ENCODE data around the gene SGK2. TPM values are rescaled to one million over a fixed set of nuclear protein-coding genes. Genes with fewer than 3 reads are reported as not detected.

SGK2 gene
- total and polyA plus RNA-seq, 2 experiments from 2014 or later: 0.42 TPM; not detected in 1

DNA sequence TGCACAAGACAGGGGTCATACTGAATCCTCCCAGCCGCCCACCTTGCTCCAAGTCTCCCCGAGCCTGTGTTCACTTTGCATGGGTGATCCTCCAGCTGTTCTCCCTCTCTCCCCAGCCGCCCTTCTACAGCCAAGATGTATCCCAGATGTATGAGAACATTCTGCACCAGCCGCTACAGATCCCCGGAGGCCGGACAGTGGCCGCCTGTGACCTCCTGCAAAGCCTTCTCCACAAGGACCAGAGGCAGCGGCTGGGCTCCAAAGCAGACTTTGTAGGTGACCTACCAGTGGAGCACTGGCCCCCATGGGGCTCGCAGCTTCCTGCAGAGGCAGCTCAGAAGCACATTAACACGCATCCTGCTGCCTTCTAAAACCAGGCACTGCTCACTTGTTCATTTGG is 17.3 kb downstream of the SGK2 start:
- H3K4me3 Mint-ChIP-seq: no peak overlapping the region
- Histone ChIP-seq H3K4me1 (ENCODE audit: insufficient read depth) (no peaks in the 10 kb centered on the region), H3K4me3 (no peak overlapping the region), H3K27me3 (ENCODE audit: insufficient read depth) (no peaks in the 10 kb centered on the region), H4K20me1 (replicated peaks; ENCODE audit: insufficient read depth) (no peaks in the 10 kb centered on the region), H3K9me2 (ENCODE audit: insufficient read depth) (no peaks in the 10 kb centered on the region), H3F3A (replicated peaks; ENCODE audit: low read depth) (no peaks in the 10 kb centered on the region), H3K4me2 (no peak overlapping the region), H3K27ac (ENCODE audit: low read depth) (no peak overlapping the region), H3K36me3 (ENCODE audit: insufficient read depth) (no peaks in the 10 kb centered on the region), H2AFZ (no peak overlapping the region), H3K79me2 (replicated peaks; ENCODE audit: insufficient read depth) (no peaks in the 10 kb centered on the region)
- no peak overlapping the region for H3K27ac Mint-ChIP-seq
- H3K9me3 Mint-ChIP-seq: no peaks in the 10 kb centered on the region; the same call in 2 of the 3 replicates
- no peaks in the 10 kb centered on the region for H3K36me3 Mint-ChIP-seq (ENCODE audit: low read depth)
- H3K27me3 Mint-ChIP-seq (ENCODE audit: insufficient read depth, low read depth, poor library complexity): peaks cover 8% of the 10 kb centered on the region
- no peaks in the 10 kb centered on the region for H3K4me1 Mint-ChIP-seq
- DNase-seq (ENCODE audit: low spot score) (no peak), ATAC-seq (no peak)
- TF ChIP-seq, protein P1, sequence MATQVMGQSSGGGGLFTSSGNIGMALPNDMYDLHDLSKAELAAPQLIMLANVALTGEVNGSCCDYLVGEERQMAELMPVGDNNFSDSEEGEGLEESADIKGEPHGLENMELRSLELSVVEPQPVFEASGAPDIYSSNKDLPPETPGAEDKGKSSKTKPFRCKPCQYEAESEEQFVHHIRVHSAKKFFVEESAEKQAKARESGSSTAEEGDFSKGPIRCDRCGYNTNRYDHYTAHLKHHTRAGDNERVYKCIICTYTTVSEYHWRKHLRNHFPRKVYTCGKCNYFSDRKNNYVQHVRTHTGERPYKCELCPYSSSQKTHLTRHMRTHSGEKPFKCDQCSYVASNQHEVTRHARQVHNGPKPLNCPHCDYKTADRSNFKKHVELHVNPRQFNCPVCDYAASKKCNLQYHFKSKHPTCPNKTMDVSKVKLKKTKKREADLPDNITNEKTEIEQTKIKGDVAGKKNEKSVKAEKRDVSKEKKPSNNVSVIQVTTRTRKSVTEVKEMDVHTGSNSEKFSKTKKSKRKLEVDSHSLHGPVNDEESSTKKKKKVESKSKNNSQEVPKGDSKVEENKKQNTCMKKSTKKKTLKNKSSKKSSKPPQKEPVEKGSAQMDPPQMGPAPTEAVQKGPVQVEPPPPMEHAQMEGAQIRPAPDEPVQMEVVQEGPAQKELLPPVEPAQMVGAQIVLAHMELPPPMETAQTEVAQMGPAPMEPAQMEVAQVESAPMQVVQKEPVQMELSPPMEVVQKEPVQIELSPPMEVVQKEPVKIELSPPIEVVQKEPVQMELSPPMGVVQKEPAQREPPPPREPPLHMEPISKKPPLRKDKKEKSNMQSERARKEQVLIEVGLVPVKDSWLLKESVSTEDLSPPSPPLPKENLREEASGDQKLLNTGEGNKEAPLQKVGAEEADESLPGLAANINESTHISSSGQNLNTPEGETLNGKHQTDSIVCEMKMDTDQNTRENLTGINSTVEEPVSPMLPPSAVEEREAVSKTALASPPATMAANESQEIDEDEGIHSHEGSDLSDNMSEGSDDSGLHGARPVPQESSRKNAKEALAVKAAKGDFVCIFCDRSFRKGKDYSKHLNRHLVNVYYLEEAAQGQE (IDR thresholded peaks at IDR 0.05; ENCODE audit: unreplicated experiment): no peak
- TF ChIP-seq, protein P2, sequence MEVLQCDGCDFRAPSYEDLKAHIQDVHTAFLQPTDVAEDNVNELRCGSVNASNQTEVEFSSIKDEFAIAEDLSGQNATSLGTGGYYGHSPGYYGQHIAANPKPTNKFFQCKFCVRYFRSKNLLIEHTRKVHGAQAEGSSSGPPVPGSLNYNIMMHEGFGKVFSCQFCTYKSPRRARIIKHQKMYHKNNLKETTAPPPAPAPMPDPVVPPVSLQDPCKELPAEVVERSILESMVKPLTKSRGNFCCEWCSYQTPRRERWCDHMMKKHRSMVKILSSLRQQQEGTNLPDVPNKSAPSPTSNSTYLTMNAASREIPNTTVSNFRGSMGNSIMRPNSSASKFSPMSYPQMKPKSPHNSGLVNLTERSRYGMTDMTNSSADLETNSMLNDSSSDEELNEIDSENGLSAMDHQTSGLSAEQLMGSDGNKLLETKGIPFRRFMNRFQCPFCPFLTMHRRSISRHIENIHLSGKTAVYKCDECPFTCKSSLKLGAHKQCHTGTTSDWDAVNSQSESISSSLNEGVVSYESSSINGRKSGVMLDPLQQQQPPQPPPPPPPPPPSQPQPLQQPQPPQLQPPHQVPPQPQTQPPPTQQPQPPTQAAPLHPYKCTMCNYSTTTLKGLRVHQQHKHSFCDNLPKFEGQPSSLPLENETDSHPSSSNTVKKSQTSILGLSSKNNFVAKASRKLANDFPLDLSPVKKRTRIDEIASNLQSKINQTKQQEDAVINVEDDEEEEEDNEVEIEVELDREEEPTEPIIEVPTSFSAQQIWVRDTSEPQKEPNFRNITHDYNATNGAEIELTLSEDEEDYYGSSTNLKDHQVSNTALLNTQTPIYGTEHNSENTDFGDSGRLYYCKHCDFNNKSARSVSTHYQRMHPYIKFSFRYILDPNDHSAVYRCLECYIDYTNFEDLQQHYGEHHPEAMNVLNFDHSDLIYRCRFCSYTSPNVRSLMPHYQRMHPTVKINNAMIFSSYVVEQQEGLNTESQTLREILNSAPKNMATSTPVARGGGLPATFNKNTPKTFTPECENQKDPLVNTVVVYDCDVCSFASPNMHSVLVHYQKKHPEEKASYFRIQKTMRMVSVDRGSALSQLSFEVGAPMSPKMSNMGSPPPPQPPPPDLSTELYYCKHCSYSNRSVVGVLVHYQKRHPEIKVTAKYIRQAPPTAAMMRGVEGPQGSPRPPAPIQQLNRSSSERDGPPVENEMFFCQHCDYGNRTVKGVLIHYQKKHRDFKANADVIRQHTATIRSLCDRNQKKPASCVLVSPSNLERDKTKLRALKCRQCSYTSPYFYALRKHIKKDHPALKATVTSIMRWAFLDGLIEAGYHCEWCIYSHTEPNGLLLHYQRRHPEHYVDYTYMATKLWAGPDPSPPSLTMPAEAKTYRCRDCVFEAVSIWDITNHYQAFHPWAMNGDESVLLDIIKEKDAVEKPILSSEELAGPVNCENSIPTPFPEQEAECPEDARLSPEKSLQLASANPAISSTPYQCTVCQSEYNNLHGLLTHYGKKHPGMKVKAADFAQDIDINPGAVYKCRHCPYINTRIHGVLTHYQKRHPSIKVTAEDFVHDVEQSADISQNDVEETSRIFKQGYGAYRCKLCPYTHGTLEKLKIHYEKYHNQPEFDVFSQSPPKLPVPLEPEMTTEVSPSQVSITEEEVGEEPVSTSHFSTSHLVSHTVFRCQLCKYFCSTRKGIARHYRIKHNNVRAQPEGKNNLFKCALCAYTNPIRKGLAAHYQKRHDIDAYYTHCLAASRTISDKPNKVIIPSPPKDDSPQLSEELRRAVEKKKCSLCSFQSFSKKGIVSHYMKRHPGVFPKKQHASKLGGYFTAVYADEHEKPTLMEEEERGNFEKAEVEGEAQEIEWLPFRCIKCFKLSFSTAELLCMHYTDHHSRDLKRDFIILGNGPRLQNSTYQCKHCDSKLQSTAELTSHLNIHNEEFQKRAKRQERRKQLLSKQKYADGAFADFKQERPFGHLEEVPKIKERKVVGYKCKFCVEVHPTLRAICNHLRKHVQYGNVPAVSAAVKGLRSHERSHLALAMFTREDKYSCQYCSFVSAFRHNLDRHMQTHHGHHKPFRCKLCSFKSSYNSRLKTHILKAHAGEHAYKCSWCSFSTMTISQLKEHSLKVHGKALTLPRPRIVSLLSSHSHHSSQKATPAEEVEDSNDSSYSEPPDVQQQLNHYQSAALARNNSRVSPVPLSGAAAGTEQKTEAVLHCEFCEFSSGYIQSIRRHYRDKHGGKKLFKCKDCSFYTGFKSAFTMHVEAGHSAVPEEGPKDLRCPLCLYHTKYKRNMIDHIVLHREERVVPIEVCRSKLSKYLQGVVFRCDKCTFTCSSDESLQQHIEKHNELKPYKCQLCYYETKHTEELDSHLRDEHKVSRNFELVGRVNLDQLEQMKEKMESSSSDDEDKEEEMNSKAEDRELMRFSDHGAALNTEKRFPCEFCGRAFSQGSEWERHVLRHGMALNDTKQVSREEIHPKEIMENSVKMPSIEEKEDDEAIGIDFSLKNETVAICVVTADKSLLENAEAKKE (CRISPR knock-in tag; IDR thresholded peaks at IDR 0.05): no peak
- TF ChIP-seq, protein P3, sequence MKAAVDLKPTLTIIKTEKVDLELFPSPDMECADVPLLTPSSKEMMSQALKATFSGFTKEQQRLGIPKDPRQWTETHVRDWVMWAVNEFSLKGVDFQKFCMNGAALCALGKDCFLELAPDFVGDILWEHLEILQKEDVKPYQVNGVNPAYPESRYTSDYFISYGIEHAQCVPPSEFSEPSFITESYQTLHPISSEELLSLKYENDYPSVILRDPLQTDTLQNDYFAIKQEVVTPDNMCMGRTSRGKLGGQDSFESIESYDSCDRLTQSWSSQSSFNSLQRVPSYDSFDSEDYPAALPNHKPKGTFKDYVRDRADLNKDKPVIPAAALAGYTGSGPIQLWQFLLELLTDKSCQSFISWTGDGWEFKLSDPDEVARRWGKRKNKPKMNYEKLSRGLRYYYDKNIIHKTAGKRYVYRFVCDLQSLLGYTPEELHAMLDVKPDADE (IDR thresholded peaks at IDR 0.05): no peak
- TF ChIP-seq EZH2phosphoT487 (IDR thresholded peaks at IDR 0.05; ENCODE audit: unreplicated experiment) (no peak), STAT1 (IDR thresholded peaks at IDR 0.05; ENCODE audit: unreplicated experiment) (no peak), EZH2 (IDR thresholded peaks at IDR 0.05; ENCODE audit: low read depth, unreplicated experiment) (no peak), JUNB (IDR thresholded peaks at IDR 0.05; ENCODE audit: unreplicated experiment) (no peak), POLR2AphosphoS5 (IDR thresholded peaks at IDR 0.05; ENCODE audit: low read depth) (no peak), ZNF114 (CRISPR knock-in tag; IDR thresholded peaks at IDR 0.05) (no peak), CREB1 (CRISPR knock-in tag; IDR thresholded peaks at IDR 0.05; ENCODE audit: low read depth) (no peak), ZNF331 (CRISPR knock-in tag; IDR thresholded peaks at IDR 0.05; ENCODE audit: low read depth) (no peak)
- TF ChIP-seq, protein P4, sequence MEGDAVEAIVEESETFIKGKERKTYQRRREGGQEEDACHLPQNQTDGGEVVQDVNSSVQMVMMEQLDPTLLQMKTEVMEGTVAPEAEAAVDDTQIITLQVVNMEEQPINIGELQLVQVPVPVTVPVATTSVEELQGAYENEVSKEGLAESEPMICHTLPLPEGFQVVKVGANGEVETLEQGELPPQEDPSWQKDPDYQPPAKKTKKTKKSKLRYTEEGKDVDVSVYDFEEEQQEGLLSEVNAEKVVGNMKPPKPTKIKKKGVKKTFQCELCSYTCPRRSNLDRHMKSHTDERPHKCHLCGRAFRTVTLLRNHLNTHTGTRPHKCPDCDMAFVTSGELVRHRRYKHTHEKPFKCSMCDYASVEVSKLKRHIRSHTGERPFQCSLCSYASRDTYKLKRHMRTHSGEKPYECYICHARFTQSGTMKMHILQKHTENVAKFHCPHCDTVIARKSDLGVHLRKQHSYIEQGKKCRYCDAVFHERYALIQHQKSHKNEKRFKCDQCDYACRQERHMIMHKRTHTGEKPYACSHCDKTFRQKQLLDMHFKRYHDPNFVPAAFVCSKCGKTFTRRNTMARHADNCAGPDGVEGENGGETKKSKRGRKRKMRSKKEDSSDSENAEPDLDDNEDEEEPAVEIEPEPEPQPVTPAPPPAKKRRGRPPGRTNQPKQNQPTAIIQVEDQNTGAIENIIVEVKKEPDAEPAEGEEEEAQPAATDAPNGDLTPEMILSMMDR (conservative IDR thresholded peaks at IDR 0.05; ENCODE audit: low read depth in 2 of 2): no peak

Data from GM23338 (cell line).